GM12878 (cell line): ENCODE measurements around the gene ARHGEF7. TPM values are rescaled to one million over a fixed set of nuclear protein-coding genes. Genes with fewer than 3 reads are reported as not detected.

Source experiments
- ATAC-seq: fragments of 200-7000 bp; cut with Tn5 transposase; 3 replicates; pipeline ENCODE4 v1.9.1; 2020; ENCODE audit warnings: mild to moderate bottlenecking, moderate library complexity
- BruUV-seq: library from RNA; stranded (reverse); fragments of 400-500 nt; replicated peaks from 2 replicates; lab custom pipeline; 2021; lab: Mats Ljungman, UMichigan
- CTCF ChIA-PET: fragments of 300-600 bp; sonication (Branson Sonifier 250); formaldehyde crosslinking; extraction: SDS; loops from one replicate; lab custom pipeline; 2021; ENCODE audit warnings: inconsistent platforms; lab: Yijun Ruan, JAX
- POLR2A ChIA-PET: fragments of 350-600 bp; formaldehyde crosslinking; extraction: SDS; loops from one replicate; lab custom pipeline; 2021; ENCODE audit warnings: inconsistent platforms; lab: Charles Lee
- RAD21 ChIA-PET: fragments of 300-600 bp; sonication (Branson Sonifier 250); formaldehyde crosslinking; loops from one replicate; lab custom pipeline; 2023; ENCODE audit warnings: antibody characterized with exemption; ENCODE audit not compliant: unreplicated experiment; lab: Charles Lee
- SMC1A ChIA-PET: fragments of 300-600 bp; sonication (Branson Sonifier 250); formaldehyde crosslinking; loops from one replicate; lab custom pipeline; 2023; ENCODE audit not compliant: unreplicated experiment, uncharacterized antibody; lab: Charles Lee
- DNase-seq: peaks from one replicate; pipeline ENCODE4 v3.0.0-alpha.2; 2011; ENCODE audit warnings: low read depth, low spot score
- FAIRE-seq: peaks from 3 replicates; lab custom pipeline; 2011; peaks lifted over from hg19 to GRCh38; lab: Jason Lieb, UNC
- H2AFZ ChIP-seq: 2 replicates; pipeline ENCODE4 v1.6.0; 2011; ENCODE audit warnings: low read depth, low read length, control low read depth; ENCODE audit not compliant: control insufficient read depth
- H3K27ac ChIP-seq: 2 replicates; pipeline ENCODE4 v1.5.1; 2011; ENCODE audit warnings: control low read depth; ENCODE audit not compliant: control insufficient read depth, insufficient read depth
- H3K27me3 ChIP-seq, 2 experiments: replicated peaks in 1 of 2; 2 replicates each; pipeline versions ENCODE4 v1.6.0 to v1.6.1; 2011; ENCODE audit warnings: low read length in 1 of 2; ENCODE audit not compliant: control insufficient read depth in 2 of 2, insufficient read depth in 2 of 2
- H3K36me3 ChIP-seq, 2 experiments: 2 replicates each; pipeline ENCODE4 v1.5.1; 2011; ENCODE audit warnings: low read length in 1 of 2; ENCODE audit not compliant: control insufficient read depth in 2 of 2, insufficient read depth in 2 of 2
- H3K4me1 ChIP-seq: 2 replicates; pipeline ENCODE4 v1.6.1; 2011; ENCODE audit warnings: mild to moderate bottlenecking, low read length, moderate library complexity, mixed read lengths; ENCODE audit not compliant: control insufficient read depth, insufficient read depth
- H3K4me2 ChIP-seq: 2 replicates; pipeline ENCODE4 v1.6.0; 2011; ENCODE audit warnings: control low read depth; ENCODE audit not compliant: control insufficient read depth, insufficient read depth
- H3K4me3 ChIP-seq: fragments of 200-600 bp; sonication (generic); 2 replicates; pipeline ENCODE4 v1.5.1; 2016
- H3K79me2 ChIP-seq: 2 replicates; pipeline ENCODE4 v1.6.0; 2011; ENCODE audit warnings: low read length; ENCODE audit not compliant: control insufficient read depth, insufficient read depth
- H3K9ac ChIP-seq: 2 replicates; pipeline ENCODE4 v1.8.0; 2011; ENCODE audit warnings: low read length, control low read depth, mixed read lengths; ENCODE audit not compliant: control insufficient read depth, insufficient read depth
- H3K9me3 ChIP-seq: replicated peaks from 3 replicates; pipeline ENCODE4 v1.5.1; 2011; ENCODE audit warnings: mild to moderate bottlenecking, low read length; ENCODE audit not compliant: control insufficient read depth, insufficient read depth
- H4K20me1 ChIP-seq: 2 replicates; pipeline ENCODE4 v1.6.0; 2011; ENCODE audit not compliant: control insufficient read depth, insufficient read depth
- CEBPB ChIP-seq, 2 experiments: fragments of 150-350 bp in 1 of 2; IDR thresholded peaks; 2 replicates each; pipeline ENCODE4 v1.6.1; 2012 to 2014; ENCODE audit warnings: low read depth in 2 of 2, low read length in 2 of 2, borderline replicate concordance in 1 of 2, inconsistent platforms in 1 of 2
- CEBPZ ChIP-seq: fragments of 150-350 bp; IDR thresholded peaks from 2 replicates; pipeline ENCODE4 v1.6.1; 2016; ENCODE audit warnings: low read depth, low read length
- CHD1 ChIP-seq: IDR thresholded peaks from 2 replicates; pipeline ENCODE4 v1.6.1; 2012; ENCODE audit warnings: low read depth, low read length, improper control_type of control experiment
- HDAC2 ChIP-seq: fragments of 200-600 bp; sonication (generic); IDR thresholded peaks from 2 replicates; pipeline ENCODE4 v1.6.1; 2017
- KDM1A ChIP-seq: fragments of 200-600 bp; sonication (generic); IDR thresholded peaks from 2 replicates; pipeline ENCODE4 v1.6.1; 2016; ENCODE audit warnings: borderline replicate concordance
- NFYB ChIP-seq: IDR thresholded peaks from 2 replicates; pipeline ENCODE4 v1.6.1; 2011; ENCODE audit warnings: low read depth, mild to moderate bottlenecking, low read length, improper control_type of control experiment, moderate library complexity; ENCODE audit not compliant: insufficient read depth
- PAX8 ChIP-seq: fragments of 450-650 bp; IDR thresholded peaks from 2 replicates; pipeline ENCODE4 v1.6.1; 2017; ENCODE audit warnings: mild to moderate bottlenecking, moderate library complexity
- RBBP5 ChIP-seq: fragments of 200-600 bp; sonication (generic); conservative IDR thresholded peaks from 2 replicates; pipeline ENCODE4 v1.6.1; 2016
- RUNX3 ChIP-seq: IDR thresholded peaks from 2 replicates; pipeline ENCODE4 v1.6.1; 2012; ENCODE audit warnings: low read length, inconsistent platforms
- SMC3 ChIP-seq: IDR thresholded peaks from 2 replicates; pipeline ENCODE4 v1.6.1; 2011; ENCODE audit warnings: low read length, improper control_type of control experiment, borderline replicate concordance
- STAT1 ChIP-seq: fragments of 450-650 bp; conservative IDR thresholded peaks from 2 replicates; pipeline ENCODE4 v1.6.1; 2014; ENCODE audit warnings: antibody characterized with exemption, mild to moderate bottlenecking
- WGBS: methylation state at CpG from one replicate; pipeline ENCODE4 v1.1.6; 2016; ENCODE audit warnings: low lambda C conversion rate; ENCODE audit not compliant: insufficient replicate concordance, insufficient coverage; ENCODE audit errors: missing lambda C conversion rate; 5-methylcytosine and 5-hydroxymethylcytosine counted together
- in situ Hi-C: fragments of 300-500 bp; cut with MboI; formaldehyde crosslinking; loops from 9 replicates; pipeline ENCODE4 v1.14.3; 2018; ENCODE audit warnings: mixed read lengths
- intact Hi-C: fragments of 100-400 bp; cut with micrococcal nuclease; formaldehyde crosslinking; loops from one replicate; pipeline ENCODE4 v1.14.2; 2022; ENCODE audit not compliant: unreplicated experiment
- polyA plus RNA-seq, 11 experiments: library from polyadenylated mRNA; depleted of rRNA in 4 of 11; unstranded in 6 of 11; stranded (reverse) in 5 of 11; fragments of >200 nt; fragmentation: Nextera tagmentation in 4 of 11; fragmentation: Illumina TruSeq in 1 of 11; extraction: Ambion mirVana in 4 of 11; extraction: Trizol in 1 of 11; gene quantifications; 1 replicate in 1 of 11; 2 replicates in 10 of 11; pipeline versions ENCODE4 v1.2.1 to v1.2.3, GENCODE V29; 2011 to 2016; ENCODE audit warnings: inconsistent platforms in 2 of 11, missing spikeins in 2 of 11, low read depth in 1 of 11
- total RNA-seq, 4 experiments: library from RNA; depleted of rRNA in 3 of 4; stranded (reverse); fragments of >200 nt in 3 of 4; fragmentation: Illumina TruSeq in 1 of 4; extraction: Trizol in 1 of 4; gene quantifications; 2 replicates each; pipeline versions ENCODE4 v1.2.1 to v1.2.3, GENCODE V29; 2013 to 2021
- TF ChIP-seq, protein P1 (sequence below), 3 experiments: IDR thresholded peaks in 2 of 3; conservative IDR thresholded peaks in 1 of 3; 2 replicates each; pipeline ENCODE4 v1.5.1; 2011; ENCODE audit warnings: low read depth in 3 of 3, low read length in 3 of 3, mild to moderate bottlenecking in 3 of 3, control low read depth in 2 of 3, moderate library complexity in 2 of 3, inconsistent platforms in 1 of 3, mixed read lengths in 1 of 3; ENCODE audit not compliant: control insufficient read depth in 2 of 3, insufficient read depth in 1 of 3; ENCODE audit errors: extremely low read depth in 1 of 3
- TF ChIP-seq, protein P2 (sequence below): fragments of 450-650 bp; formaldehyde crosslinking; IDR thresholded peaks from 2 replicates; pipeline ENCODE4 v1.4.0; 2022; ENCODE audit warnings: mild to moderate bottlenecking, moderate library complexity
- TF ChIP-seq, protein P3 (sequence below): IDR thresholded peaks from 2 replicates; pipeline ENCODE4 v1.6.1; 2011; ENCODE audit warnings: borderline replicate concordance, low read depth, mild to moderate bottlenecking, moderate library complexity, mixed read lengths, low read length; ENCODE audit not compliant: insufficient read depth; ENCODE audit errors: extremely low read length

The ARHGEF7 gene
- total and polyA plus RNA-seq, 10 of the 15 experiments (the other 5 are each of a cell fraction or from before 2014, with no cell fraction given) = 4.7 to 65.5 (median 36.6) TPM

- H3K36me3 ChIP-seq = peaks cover 27 to 39% of the 10 kb centered on the region in 2 experiments
- H3K27ac ChIP-seq = no peak overlapping the region
- FAIRE-seq (no peak), DNase-seq (no peak), ATAC-seq (no peak)
- 97% methylated on average over 20 of the region's 20 CpGs for WGBS
- no peaks in the 10 kb centered on the region for H3K79me2 ChIP-seq
- intact Hi-C loops = no loop called here
- SMC1A ChIA-PET = no interaction called here
- H4K20me1 ChIP-seq = no peaks in the 10 kb centered on the region
- CTCF ChIA-PET = no interaction called here
- no peaks in the 10 kb centered on the region for H3K4me1 ChIP-seq
- H2AFZ ChIP-seq = no peak overlapping the region
- H3K4me2 ChIP-seq = no peak overlapping the region
- no peaks in the 10 kb centered on the region for H3K27me3 ChIP-seq
- no peak overlapping the region for H3K9ac ChIP-seq
- POLR2A ChIA-PET = no interaction called here
- H3K9me3 ChIP-seq = no peaks in the 10 kb centered on the region
- no TSS peak for BruUV-seq
- in situ Hi-C loops = no loop called here
- RAD21 ChIA-PET = no interaction called here
- H3K4me3 ChIP-seq = no peak overlapping the region
- TF ChIP-seq CHD1 (no peak), KDM1A (no peak), CEBPB (IDR thresholded peaks at IDR 0.05; ENCODE audit: borderline replicate concordance in 1 of 2, low read depth in 2 of 2, low read length in 2 of 2) (no peak), SMC3 (no peak), STAT1 (no peak), RBBP5 (no peak), PAX8 (no peak), RUNX3 (no peak), CEBPZ (no peak), HDAC2 (no peak), NFYB (no peak)
- TF ChIP-seq, protein P1, sequence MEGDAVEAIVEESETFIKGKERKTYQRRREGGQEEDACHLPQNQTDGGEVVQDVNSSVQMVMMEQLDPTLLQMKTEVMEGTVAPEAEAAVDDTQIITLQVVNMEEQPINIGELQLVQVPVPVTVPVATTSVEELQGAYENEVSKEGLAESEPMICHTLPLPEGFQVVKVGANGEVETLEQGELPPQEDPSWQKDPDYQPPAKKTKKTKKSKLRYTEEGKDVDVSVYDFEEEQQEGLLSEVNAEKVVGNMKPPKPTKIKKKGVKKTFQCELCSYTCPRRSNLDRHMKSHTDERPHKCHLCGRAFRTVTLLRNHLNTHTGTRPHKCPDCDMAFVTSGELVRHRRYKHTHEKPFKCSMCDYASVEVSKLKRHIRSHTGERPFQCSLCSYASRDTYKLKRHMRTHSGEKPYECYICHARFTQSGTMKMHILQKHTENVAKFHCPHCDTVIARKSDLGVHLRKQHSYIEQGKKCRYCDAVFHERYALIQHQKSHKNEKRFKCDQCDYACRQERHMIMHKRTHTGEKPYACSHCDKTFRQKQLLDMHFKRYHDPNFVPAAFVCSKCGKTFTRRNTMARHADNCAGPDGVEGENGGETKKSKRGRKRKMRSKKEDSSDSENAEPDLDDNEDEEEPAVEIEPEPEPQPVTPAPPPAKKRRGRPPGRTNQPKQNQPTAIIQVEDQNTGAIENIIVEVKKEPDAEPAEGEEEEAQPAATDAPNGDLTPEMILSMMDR (IDR thresholded peaks at IDR 0.05 in 2 of 3, conservative IDR thresholded peaks at IDR 0.05 in 1 of 3; ENCODE audit: control insufficient read depth in 2 of 3, extremely low read depth in 1 of 3, insufficient read depth in 1 of 3, low read depth in 3 of 3, low read length in 3 of 3) = no peak
- TF ChIP-seq, protein P2, sequence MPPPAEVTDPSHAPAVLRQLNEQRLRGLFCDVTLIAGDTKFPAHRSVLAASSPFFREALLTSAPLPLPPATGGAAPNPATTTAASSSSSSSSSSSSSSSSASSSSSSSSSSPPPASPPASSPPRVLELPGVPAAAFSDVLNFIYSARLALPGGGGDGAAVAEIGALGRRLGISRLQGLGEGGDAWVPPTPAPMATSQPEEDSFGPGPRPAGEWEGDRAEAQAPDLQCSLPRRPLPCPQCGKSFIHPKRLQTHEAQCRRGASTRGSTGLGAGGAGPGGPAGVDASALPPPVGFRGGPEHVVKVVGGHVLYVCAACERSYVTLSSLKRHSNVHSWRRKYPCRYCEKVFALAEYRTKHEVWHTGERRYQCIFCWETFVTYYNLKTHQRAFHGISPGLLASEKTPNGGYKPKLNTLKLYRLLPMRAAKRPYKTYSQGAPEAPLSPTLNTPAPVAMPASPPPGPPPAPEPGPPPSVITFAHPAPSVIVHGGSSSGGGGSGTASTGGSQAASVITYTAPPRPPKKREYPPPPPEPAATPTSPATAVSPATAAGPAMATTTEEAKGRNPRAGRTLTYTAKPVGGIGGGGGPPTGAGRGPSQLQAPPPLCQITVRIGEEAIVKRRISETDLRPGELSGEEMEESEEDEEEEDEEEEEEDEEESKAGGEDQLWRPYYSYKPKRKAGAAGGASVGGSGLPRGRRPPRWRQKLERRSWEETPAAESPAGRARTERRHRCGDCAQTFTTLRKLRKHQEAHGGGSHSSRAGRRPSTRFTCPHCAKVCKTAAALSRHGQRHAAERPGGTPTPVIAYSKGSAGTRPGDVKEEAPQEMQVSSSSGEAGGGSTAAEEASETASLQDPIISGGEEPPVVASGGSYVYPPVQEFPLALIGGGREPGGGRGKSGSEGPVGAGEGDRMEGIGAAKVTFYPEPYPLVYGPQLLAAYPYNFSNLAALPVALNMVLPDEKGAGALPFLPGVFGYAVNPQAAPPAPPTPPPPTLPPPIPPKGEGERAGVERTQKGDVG (CRISPR knock-in tag) = no peak
- TF ChIP-seq, protein P3, sequence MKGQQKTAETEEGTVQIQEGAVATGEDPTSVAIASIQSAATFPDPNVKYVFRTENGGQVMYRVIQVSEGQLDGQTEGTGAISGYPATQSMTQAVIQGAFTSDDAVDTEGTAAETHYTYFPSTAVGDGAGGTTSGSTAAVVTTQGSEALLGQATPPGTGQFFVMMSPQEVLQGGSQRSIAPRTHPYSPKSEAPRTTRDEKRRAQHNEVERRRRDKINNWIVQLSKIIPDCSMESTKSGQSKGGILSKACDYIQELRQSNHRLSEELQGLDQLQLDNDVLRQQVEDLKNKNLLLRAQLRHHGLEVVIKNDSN = no peak
These were observed 155.9 kb downstream of the ARHGEF7 start for GRCh38 chr13:111270765-111271698.
